ENCODE measurements around the gene MARK3. TPM values are rescaled to one million over a fixed set of nuclear protein-coding genes. Genes with fewer than 3 reads are reported as not detected.

The MARK3 gene
- total and polyA plus RNA-seq, 2 donors from 2014 or later = 39.8 to 83.1 TPM

DNA sequence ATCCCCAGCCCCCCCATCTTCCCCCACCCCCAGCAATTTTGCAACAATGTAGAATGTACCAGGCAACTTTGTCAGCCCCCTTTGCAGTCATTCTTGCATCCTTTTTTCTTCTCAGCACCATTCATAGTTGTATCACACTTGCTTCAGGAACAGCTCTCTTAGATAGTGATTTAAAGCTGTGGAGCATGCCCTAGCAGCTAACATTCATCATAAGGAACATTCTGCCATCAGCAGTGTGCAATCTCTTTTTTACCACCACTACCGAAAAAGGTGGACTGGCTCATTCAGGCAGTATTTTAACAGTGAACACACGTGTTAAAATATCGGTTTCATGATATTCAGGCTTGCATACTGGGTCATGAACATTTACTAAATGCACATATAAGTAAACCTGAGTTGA is 45.1 kb downstream of the MARK3 start:
- H3K9me3 ChIP-seq (ENCODE audit: control insufficient read depth in 2 of 3, insufficient read depth in 1 of 3, low read length in 3 of 3) = no peaks in the 10 kb centered on the region
- FAIRE-seq = no peak

DNA sequence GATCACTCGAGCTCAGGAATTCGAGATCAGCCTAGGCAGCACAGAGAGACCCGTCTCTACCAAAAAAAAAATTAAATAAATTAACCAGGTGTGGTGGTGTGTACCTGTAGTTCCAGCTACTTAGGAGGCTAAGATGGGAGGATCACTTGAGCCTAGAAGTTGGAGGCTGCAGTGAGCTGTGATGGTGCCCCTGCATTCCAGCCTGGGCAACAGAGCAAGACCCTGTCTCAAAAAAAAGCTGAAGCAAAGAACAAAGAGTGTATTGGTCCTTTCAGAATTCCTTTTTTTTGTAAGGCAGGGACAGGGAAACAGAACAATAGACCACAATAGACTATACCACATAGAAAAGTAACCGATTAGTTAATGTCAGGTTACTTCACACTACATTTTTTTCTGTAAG is 47.4 kb downstream of the MARK3 start:
- Histone ChIP-seq H3K36me3 (ENCODE audit: control insufficient read depth in 2 of 3, insufficient read depth in 3 of 3, low read length in 3 of 3) (peaks cover 0 to 7% (median 5%) of the 10 kb centered on the region in 3 donors), H3K4me3 (ENCODE audit: low read length in 3 of 3) (no peak overlapping the region), H3K27ac (ENCODE audit: low read depth in 2 of 2, low read length in 2 of 2) (no peak overlapping the region), H3K27me3 (ENCODE audit: control insufficient read depth, insufficient read depth, low read length) (no peaks in the 10 kb centered on the region), H3K9ac (ENCODE audit: low read length in 3 of 3) (no peak overlapping the region), H3K9me3 (ENCODE audit: control insufficient read depth in 2 of 3, insufficient read depth in 1 of 3, low read length in 3 of 3) (no peaks in the 10 kb centered on the region), H3K4me1 (ENCODE audit: control insufficient read depth in 2 of 3, insufficient read depth in 2 of 3, low read depth in 1 of 3, low read length in 3 of 3) (peaks cover 0 to 4% (median 0%) of the 10 kb centered on the region in 3 donors)
- TF ChIP-seq CTCF (IDR thresholded peaks at IDR 0.05; ENCODE audit: borderline replicate concordance, extremely low read depth, insufficient read depth) = no peak
- no peak for DNase-seq
- FAIRE-seq = no peak
- intact Hi-C loops (cut with DNase I) = no loop called here

More for the DNA sequence above, 45.1 kb downstream of the MARK3 start:
- no peaks in the 10 kb centered on the region for H3K27me3 ChIP-seq (ENCODE audit: control insufficient read depth, insufficient read depth, low read length)
- peaks cover 0 to 7% (median 0%) of the 10 kb centered on the region in 3 donors for H3K4me1 ChIP-seq (ENCODE audit: control insufficient read depth in 2 of 3, insufficient read depth in 2 of 3, low read depth in 1 of 3, low read length in 3 of 3)
- no peak for TF ChIP-seq CTCF (IDR thresholded peaks at IDR 0.05; ENCODE audit: borderline replicate concordance, extremely low read depth, insufficient read depth)
- H3K27ac ChIP-seq (ENCODE audit: low read depth in 2 of 2, low read length in 2 of 2) = no peak overlapping the region
- H3K36me3 ChIP-seq (ENCODE audit: control insufficient read depth in 2 of 3, insufficient read depth in 3 of 3, low read length in 3 of 3) = peaks cover 0 to 7% (median 5%) of the 10 kb centered on the region in 3 donors
- no peak for DNase-seq
- intact Hi-C loops (cut with DNase I) = no loop called here
- H3K9ac ChIP-seq (ENCODE audit: low read length in 3 of 3) = no peak overlapping the region
- H3K4me3 ChIP-seq (ENCODE audit: low read length in 3 of 3) = no peak overlapping the region

GRCh38 chr14:103433916-103434563 is 48.8 kb downstream of the MARK3 start:
- Histone ChIP-seq H3K9me3 (ENCODE audit: control insufficient read depth in 2 of 3, insufficient read depth in 1 of 3, low read length in 3 of 3) (no peaks in the 10 kb centered on the region), H3K9ac (ENCODE audit: low read length in 3 of 3) (no peak overlapping the region), H3K4me3 (ENCODE audit: low read length in 3 of 3) (no peak overlapping the region), H3K27ac (ENCODE audit: low read depth in 2 of 2, low read length in 2 of 2) (no peak overlapping the region), H3K27me3 (ENCODE audit: control insufficient read depth, insufficient read depth, low read length) (no peaks in the 10 kb centered on the region), H3K4me1 (ENCODE audit: control insufficient read depth in 2 of 3, insufficient read depth in 2 of 3, low read depth in 1 of 3, low read length in 3 of 3) (peaks cover 0 to 1% (median 0%) of the 10 kb centered on the region in 3 donors), H3K36me3 (ENCODE audit: control insufficient read depth in 2 of 3, insufficient read depth in 3 of 3, low read length in 3 of 3) (peaks cover 2 to 7% (median 5%) of the 10 kb centered on the region in 3 donors)
- FAIRE-seq (no peak), DNase-seq (peak in 1 of 5 donors; percentile 19)
- intact Hi-C loops (cut with DNase I) = no loop called here
- no peak for TF ChIP-seq CTCF (IDR thresholded peaks at IDR 0.05; ENCODE audit: borderline replicate concordance, extremely low read depth, insufficient read depth)
